SH-SY5Y (cell line): ENCODE measurements around the gene GCNT2.

Experiments used
- GATA2 ChIP-seq: IDR thresholded peaks from 2 replicates; pipeline ENCODE4 v1.6.1; 2011; ENCODE audit warnings: mild to moderate bottlenecking, low read depth, low read length
- GATA3 ChIP-seq: IDR thresholded peaks from 2 replicates; pipeline ENCODE4 v1.6.1; 2011; ENCODE audit warnings: low read depth, mild to moderate bottlenecking, low read length, moderate library complexity

DNA sequence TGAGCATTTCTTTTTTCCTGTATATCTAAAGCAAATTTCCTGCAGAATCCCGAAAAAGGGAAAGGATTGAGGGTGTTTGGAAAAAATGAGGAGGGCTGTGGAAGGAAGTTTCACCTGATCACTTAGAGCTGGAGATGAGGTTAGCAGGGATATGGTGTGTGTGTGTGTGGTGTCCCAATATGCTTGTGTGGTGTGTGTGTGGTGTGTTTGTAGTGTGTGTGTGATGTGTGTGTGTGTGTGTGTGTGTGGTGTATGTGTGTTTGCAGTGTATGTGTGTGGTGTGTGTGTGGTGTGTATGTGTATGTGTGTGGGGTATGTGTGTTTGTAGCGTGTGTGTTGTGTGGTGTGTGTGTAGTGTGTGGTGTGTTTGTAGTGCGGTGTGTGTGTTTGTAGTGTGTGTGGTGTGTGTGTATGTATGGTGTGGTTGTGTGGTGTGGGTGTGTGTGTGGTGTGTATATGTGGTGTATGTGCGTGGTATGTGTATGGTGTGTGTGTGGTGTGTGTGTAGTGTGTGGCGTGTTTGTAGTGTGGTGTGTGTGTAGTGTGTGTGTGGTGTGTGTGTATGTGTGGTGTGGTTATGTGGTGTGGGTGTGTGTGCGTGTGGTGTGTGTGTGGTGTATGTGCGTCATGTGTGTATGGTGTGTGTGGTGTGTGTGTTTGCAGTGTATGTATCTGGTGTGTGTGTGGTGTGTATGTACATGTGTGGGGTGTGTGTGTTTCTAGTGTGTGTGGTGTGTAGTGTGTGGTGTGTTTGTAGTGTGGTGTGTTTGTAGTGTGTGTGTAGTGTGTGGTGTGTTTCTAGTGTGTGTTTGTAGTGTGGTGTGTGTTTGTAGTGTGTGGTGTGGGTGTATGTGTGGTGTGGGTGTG, 67.6 kb downstream of the GCNT2 start:
- TF ChIP-seq GATA2: no peak
- no peak for TF ChIP-seq GATA3
